NCI-H1930 (cell line): ENCODE measurements around the gene FOXP1.

Experiments used
- DNase-seq, 2 experiments: peaks; one replicate each; lab custom pipeline; 2025; lab: John Stamatoyannopoulos, UW

The FOXP1 gene

DNA sequence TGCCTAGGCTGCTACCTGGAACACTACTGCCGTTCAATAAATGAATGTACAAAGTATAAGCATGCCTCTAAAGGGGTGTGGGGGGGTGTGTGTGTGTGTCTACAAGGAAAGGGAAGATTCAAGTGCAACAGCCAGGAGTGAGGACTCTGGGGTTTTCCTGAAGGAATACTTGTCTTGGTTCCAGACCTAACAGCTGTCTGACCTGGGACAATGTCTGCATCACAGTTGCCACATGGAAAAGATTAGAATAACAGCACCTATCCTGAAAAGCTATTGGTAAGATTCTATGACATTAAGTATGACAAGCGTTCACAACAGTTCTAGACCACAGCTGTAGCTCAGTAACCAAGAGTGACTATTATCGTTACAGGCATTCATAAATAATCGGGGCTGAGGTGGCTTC lies 345.2 kb downstream of the FOXP1 start:
- no peak for DNase-seq

GRCh38 chr3:71237672-71238071 lies 345.9 kb downstream of the FOXP1 start:
- DNase-seq, result no peak

- DNase-seq, result no peak
Observed at GRCh38 chr3:71235846-71236245, 347.7 kb downstream of the FOXP1 start.

DNA sequence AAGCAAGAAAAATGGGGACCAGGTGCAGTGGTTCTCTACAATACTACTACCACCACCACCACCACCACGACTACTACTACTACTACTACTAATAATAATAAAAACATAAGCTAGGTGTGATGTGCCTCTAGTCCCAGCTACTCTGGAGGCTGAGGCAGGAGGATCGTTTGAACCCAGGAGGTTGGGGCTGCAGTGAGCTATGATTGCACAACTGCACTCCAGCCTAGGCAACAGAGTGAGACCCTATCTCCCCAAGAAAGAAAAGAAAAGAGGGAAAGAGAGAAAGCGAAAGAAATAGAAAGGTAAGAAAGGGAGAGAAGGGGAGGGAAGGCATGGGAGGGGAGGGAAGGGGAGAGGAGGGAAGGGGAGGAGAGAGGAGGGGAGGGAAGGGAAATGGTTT lies 350.6 kb downstream of the FOXP1 start:
- DNase-seq, result no peak

DNA sequence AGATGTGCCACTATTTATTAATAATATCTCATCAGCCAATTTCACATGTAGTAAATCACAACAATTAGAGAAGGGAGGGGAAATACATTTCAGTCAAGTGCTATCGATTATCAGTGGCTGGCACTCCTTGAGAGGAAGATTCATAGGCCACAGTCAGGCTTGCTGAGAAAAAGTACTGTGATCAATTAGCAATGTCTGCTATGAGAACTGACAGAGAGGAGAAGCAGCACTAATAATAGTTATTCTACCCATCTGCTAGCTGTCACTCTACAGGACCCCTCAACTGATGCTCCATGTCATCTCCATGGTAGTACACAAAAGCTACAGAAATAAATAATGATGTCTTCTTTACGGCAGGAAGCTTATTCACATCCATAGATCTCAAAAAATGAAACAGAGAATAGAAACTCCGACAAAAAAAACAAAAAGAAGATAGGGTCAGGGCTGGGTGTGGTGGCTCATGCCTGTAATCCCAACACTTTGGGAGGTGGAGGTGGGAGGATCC lies 351.3 kb downstream of the FOXP1 start:
- no peak for DNase-seq

- no peak for DNase-seq
Observed at GRCh38 chr3:71231680-71232079, 351.8 kb downstream of the FOXP1 start.

GRCh38 chr3:71229905-71230657 lies 353.4 kb downstream of the FOXP1 start:
- no peak for DNase-seq

DNA sequence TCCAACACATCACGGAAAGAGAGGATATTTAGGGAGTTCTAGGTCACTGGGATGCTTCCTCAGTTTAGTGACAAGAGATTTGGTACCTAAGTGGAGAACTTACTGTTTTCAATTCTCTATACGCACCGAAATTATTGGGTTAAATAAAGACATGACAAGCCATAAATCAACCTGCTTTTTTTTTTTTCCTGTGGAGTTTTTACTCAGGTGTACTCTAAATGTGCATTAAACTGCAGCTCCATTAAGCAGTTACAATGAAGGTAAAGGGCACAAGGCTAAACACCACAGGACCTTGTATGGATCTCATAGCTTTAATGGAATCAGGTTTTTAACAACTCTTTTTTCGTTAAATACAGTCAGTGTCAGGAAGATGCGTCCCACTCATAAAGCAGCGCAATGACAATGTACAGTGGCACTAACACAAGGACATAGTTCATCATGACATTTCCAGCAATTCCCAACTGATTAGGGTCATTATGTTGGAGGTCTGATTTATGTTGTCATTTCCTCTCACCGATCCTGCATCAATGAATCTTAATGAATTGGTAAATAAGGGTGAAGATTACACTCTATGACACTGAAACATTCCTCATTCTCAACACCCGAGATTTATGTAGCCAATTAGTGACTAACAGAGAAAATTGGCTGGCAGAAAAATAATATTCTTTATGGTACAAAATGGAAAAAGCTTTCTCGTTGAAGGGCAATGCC lies 355.2 kb downstream of the FOXP1 start:
- DNase-seq, result peak; percentile 66 to 71

GRCh38 chr3:71227270-71227661 lies 356.3 kb downstream of the FOXP1 start:
- DNase-seq, result no peak

DNA sequence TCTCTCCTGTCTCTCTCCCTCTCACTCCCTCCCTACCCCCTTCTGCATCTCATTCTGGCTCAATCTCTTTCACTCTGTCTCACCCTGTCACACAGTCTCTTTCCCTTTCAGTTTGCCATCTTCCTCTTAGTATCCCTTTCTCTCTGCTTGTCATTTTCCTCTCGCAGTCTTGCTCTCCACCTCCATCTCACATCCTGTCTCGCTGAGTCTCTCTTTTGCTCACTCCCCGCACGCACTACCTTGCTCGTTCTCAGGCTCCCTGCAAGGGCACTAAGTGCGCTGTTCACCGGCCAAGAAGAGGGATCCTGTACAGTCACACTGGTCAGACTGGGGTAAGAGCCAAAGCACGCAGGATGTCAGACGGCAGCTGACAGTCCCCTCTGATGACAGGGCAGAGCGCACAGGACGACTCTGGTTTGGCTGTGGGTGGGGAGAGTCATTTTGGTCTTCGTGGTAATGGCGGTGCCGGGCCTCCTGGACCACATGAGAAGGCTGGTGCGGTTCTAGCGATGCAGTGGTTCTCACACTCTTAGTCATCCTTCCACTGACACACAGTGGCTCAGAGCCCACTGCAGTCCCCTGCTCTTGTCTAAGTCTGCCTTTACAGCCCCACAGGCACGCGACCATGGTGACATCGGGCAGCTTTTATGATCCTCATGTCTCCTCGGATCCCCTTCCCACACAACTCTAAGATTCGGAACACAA lies 356.8 kb downstream of the FOXP1 start:
- DNase-seq, result no peak

GRCh38 chr3:71225951-71226564 lies 357.5 kb downstream of the FOXP1 start:
- no peak for DNase-seq

DNA sequence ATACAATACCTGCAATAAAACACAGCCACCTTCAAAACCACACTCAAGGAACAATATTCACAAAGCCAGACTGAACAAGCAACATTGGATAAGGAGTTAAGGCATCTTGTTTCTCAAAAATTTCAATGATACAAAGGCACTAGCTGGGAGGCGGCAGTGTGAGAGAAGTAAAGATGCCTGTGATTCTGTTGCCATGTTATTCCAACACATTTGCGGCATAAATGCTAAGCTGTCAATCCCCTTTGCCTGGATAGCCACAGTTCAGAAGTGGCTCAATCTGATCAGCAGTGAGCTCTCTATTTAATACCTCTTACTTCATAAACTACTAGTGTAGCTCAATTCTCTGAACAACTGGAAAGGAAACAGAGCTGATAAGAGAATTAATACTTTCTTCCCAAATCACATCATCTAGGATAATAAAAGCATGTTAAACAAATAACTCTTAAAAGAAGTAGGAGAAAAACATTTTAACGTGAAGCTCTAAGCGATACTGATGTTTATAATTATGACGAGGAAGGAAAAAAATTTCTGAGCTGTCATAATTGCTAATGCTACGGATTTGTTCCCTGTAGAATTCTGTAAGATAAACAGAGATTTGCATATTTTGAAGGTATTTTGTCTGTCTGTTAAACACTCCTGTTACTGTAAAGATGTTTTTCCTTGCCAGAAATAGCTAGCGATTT lies 358.4 kb downstream of the FOXP1 start:
- DNase-seq, result no peak

GRCh38 chr3:71219744-71220638 lies 363.5 kb downstream of the FOXP1 start:
- no peak for DNase-seq

DNA sequence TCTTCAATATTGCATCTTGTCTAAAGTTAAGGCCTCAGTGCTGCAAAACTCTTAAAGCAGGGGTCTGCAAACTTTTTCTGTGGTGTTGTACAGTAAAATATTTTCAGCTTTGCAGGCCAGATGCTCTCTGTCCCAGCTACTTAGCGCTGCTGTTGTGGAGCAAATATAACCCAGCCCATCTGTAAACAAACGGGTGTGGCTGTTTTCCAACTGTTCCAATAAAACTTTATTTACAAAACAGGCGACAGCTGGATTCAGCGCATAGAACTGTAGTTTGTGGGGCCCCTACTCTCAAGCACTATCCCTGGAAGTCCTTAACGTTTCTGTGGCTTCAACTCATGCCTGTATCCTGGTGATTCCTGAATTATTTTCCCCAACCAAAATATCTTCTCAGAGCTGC lies 365.0 kb downstream of the FOXP1 start:
- no peak for DNase-seq

DNA sequence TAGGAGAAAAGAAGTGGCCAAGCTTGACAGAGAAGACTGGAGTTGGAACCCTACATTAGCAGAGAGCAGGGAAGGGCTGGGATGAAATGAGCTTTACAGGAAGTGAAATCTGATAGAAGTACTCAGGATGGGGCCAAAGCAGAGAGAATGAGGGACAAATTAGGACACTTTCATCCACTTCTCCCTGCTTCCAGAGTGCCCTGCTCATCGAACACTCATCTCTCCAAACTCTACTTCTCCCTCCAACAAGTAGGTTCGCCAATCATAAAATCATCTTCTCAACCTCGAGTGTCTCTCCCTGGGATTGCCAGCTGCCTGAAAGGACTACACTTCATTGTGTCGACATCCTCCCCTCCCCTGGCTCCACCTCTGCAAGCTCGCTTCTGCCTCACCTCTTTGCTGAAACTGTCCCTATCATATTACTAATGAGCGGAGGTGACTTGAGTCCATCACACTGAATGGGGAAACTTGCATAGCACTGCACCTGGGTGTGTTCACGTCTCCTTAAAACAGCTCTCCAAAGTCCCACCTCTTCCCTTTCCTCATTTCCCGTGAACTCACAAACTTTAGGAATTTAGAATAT lies 365.8 kb downstream of the FOXP1 start:
- no peak for DNase-seq

DNA sequence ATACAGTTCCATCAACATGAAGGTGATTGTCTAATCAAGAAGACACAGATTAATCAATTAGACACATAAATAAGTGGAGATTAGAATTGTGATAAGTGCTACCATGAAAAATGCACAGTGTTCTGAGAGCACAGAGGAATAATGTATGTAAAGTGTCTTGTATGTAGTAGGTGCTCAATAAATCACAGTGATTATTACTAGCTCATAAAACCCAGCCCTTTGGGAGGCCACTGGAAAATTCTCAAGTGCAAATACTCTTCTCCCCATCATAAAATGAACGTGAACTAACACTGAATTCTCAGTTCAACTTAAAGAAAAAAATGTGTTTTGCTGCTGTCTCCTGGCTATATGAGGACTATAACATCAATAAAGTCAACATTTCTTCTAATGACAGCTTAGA lies 368.2 kb downstream of the FOXP1 start:
- no peak for DNase-seq

- no peak for DNase-seq
Observed at GRCh38 chr3:71214797-71215196, 368.7 kb downstream of the FOXP1 start.

DNA sequence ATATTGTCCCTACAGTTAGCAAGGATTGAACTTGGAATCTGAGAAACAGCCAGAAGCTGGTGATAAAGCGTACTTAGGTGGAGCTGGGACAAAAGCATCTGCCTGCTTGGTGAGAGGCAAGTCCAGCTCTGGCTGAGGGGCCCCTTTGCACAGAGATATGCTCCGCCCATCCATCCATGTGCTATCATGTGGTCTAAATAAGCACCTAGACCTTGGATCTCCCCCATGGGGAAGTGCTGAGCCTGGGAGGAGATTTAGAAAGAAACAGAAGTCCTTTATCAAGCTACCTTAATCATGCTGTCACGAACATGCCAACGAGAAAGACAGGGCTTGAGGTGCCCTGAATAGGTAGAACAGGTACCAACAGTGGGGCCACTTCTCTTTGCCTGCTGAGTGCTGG lies 369.5 kb downstream of the FOXP1 start:
- DNase-seq, result no peak

GRCh38 chr3:71211083-71211482 lies 372.4 kb downstream of the FOXP1 start:
- DNase-seq, result no peak

GRCh38 chr3:71210257-71211007 lies 373.1 kb downstream of the FOXP1 start:
- DNase-seq, result no peak
